ENCODE data around the gene NOD1. TPM values are rescaled to one million over a fixed set of nuclear protein-coding genes. Genes with fewer than 3 reads are reported as not detected.

NOD1 gene
- total and polyA plus RNA-seq, 2 of the 13 experiments (the other 11 are each of a cell fraction or from before 2014, with no cell fraction given), result 1.7 to 2.9 TPM

- TF ChIP-seq TIGD3 (CRISPR knock-in tag; IDR thresholded peaks at IDR 0.05; ENCODE audit: borderline replicate concordance) (no peak), PLSCR1 (CRISPR knock-in tag; IDR thresholded peaks at IDR 0.05; ENCODE audit: borderline replicate concordance) (no peak)
- TF ChIP-seq, protein P1, sequence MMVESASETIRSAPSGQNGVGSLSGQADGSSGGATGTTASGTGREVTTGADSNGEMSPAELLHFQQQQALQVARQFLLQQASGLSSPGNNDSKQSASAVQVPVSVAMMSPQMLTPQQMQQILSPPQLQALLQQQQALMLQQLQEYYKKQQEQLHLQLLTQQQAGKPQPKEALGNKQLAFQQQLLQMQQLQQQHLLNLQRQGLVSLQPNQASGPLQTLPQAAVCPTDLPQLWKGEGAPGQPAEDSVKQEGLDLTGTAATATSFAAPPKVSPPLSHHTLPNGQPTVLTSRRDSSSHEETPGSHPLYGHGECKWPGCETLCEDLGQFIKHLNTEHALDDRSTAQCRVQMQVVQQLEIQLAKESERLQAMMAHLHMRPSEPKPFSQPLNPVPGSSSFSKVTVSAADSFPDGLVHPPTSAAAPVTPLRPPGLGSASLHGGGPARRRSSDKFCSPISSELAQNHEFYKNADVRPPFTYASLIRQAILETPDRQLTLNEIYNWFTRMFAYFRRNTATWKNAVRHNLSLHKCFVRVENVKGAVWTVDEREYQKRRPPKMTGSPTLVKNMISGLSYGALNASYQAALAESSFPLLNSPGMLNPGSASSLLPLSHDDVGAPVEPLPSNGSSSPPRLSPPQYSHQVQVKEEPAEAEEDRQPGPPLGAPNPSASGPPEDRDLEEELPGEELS (CRISPR knock-in tag; IDR thresholded peaks at IDR 0.05), result no peak
These were observed 44.9 kb upstream of the NOD1 start (continued) for GRCh38 chr7:30523466-30523865.

GRCh38 chr7:30522159-30522558 lies 43.6 kb upstream of the NOD1 start:
- CTCF ChIA-PET (ENCODE audit: low intra/inter-chr PET ratio, low total read pairs), result no interaction called here
- intact Hi-C loops (cut with micrococcal nuclease; ENCODE audit: unreplicated experiment) (no loop called here), in situ Hi-C loops (cut with HindIII; ENCODE audit: extremely low pct_ligation_motif_present, low pct_unique_long_range_greater_than_20kb) (no loop called here)
- no peak for TF ChIP-seq TFDP1 (CRISPR knock-in tag; IDR thresholded peaks at IDR 0.05; ENCODE audit: borderline replicate concordance)
- TF ChIP-seq HNF1A (IDR thresholded peaks at IDR 0.05; ENCODE audit: low read depth), result 0 out of 2 replicates have a peak, but pooled peaks have one; percentile 26
- no peak for TF ChIP-seq HNF1A (CRISPR knock-in tag; IDR thresholded peaks at IDR 0.05; ENCODE audit: borderline replicate concordance)
- no peak overlapping the region for H2AFZ ChIP-seq (ENCODE audit: low read length)
- no peaks in the 10 kb centered on the region for H3K36me3 ChIP-seq (replicated peaks in 1 of 2; ENCODE audit: control insufficient read depth in 1 of 2, insufficient read depth in 2 of 2, low read length in 2 of 2)
- FAIRE-seq (no peak), ATAC-seq (peak; percentile 57; the same call in 2 of the 3 replicates), DNase-seq (ENCODE audit: low spot score) (no peak)
- 49% methylated on average over 3 of the region's 3 CpGs for WGBS (ENCODE audit: low lambda C conversion rate)
- no peaks in the 10 kb centered on the region for H3K9me3 ChIP-seq (ENCODE audit: low read length)
- H3K9ac ChIP-seq (ENCODE audit: insufficient read depth, low read depth, low read length), result no peak overlapping the region
- H4K20me1 ChIP-seq (ENCODE audit: insufficient read depth, low read length), result no peaks in the 10 kb centered on the region
- H3K79me2 ChIP-seq (ENCODE audit: insufficient read depth, low read length), result no peaks in the 10 kb centered on the region
- no peak overlapping the region for H3K4me3 ChIP-seq (replicated peaks in 1 of 3; ENCODE audit: insufficient read depth in 1 of 3, low read depth in 2 of 3, low read length in 3 of 3)
- POLR2A ChIA-PET, result no interaction called here
- H3K27ac ChIP-seq (ENCODE audit: extremely low read length, insufficient read depth, low read length), result no peak overlapping the region
- no TSS peak for BruUV-seq (replicated peaks)
- peaks cover 49% of the 10 kb centered on the region for H3K4me1 ChIP-seq (ENCODE audit: insufficient read depth, low read length)
- H3K27me3 ChIP-seq (ENCODE audit: control insufficient read depth in 1 of 2, insufficient read depth in 2 of 2, low read length in 2 of 2), result no peaks in the 10 kb centered on the region
- H3K4me2 ChIP-seq (ENCODE audit: low read depth, low read length), result no peak overlapping the region

Measured in HepG2 (cell line).